Heart left ventricle (tissue), 16 donors: Measurements from ENCODE around the gene OR52E1. TPM values are rescaled to one million over a fixed set of nuclear protein-coding genes. Genes with fewer than 3 reads are reported as not detected.
A peak's percentile ranks its signal among the peaks of the same experiment; 100 is the strongest.

ENCODE experiments used
- ATAC-seq, 4 donors: fragments of 200-7000 bp; cut with Tn5 transposase; one replicate each; pipeline ENCODE4 v1.9.1; 2020 to 2022; ENCODE audit warnings: moderate library complexity in 4 of 4, mild to moderate bottlenecking in 3 of 4, moderate number of reproducible peaks in 1 of 4
- DNase-seq, 5 donors: peaks; one replicate each; pipeline ENCODE4 v3.0.0-alpha.2; 2020
- H3K27ac ChIP-seq, 12 donors: fragments of 200-600 bp; sonication (generic) in 4 of 12; one replicate each; pipeline versions ENCODE4 v1.5.0 to v1.8.0; 2016 to 2022; ENCODE audit warnings: mild to moderate bottlenecking in 2 of 12
- H3K27me3 ChIP-seq, 9 donors: fragments of 200-600 bp; sonication (generic) in 2 of 9; one replicate each; pipeline versions ENCODE4 v1.5.1 to v1.8.0; 2016 to 2022; ENCODE audit warnings: mild to moderate bottlenecking in 3 of 9
- H3K36me3 ChIP-seq, 9 donors: fragments of 200-600 bp; sonication (generic) in 2 of 9; one replicate each; pipeline versions ENCODE4 v1.5.0 to v1.8.0; 2018 to 2022; ENCODE audit warnings: mild to moderate bottlenecking in 2 of 9
- H3K4me1 ChIP-seq, 12 donors: fragments of 200-600 bp; sonication (generic) in 4 of 12; one replicate each; pipeline versions ENCODE4 v1.5.0 to v1.8.0; 2016 to 2022; ENCODE audit warnings: mild to moderate bottlenecking in 3 of 12
- H3K4me3 ChIP-seq, 12 donors: fragments of 200-600 bp; sonication (generic) in 4 of 12; one replicate each; pipeline versions ENCODE4 v1.5.0 to v1.8.0; 2017 to 2022; ENCODE audit warnings: mild to moderate bottlenecking in 9 of 12, moderate library complexity in 4 of 12
- H3K9me3 ChIP-seq, 12 donors: fragments of 200-600 bp; sonication (generic) in 4 of 12; one replicate each; pipeline versions ENCODE4 v1.5.0 to v1.8.0; 2016 to 2022; ENCODE audit warnings: mild to moderate bottlenecking in 1 of 12
- POLR2A ChIP-seq, 2 donors: fragments of 450-650 bp; IDR thresholded peaks; one replicate each; pipeline ENCODE4 v1.6.1; 2017; ENCODE audit warnings: antibody characterized with exemption in 2 of 2, mild to moderate bottlenecking in 2 of 2, moderate library complexity in 2 of 2
- WGBS, 4 donors: extraction: QIAGEN DNeasy Blood & Tissue Kit in 2 of 4; methylation state at CpG; one replicate each; pipeline versions ENCODE4 v1.1.5 to v1.1.7; 2013 to 2018; 5-methylcytosine and 5-hydroxymethylcytosine counted together
- intact Hi-C, 10 donors: fragments of 100-400 bp; cut with DNase I; formaldehyde crosslinking; loops; one replicate each; pipeline versions ENCODE4 v1.11.1 to v1.14.2; 2022
- long read RNA-seq, 3 donors: library from polyadenylated mRNA; unstranded; transcript quantifications; one replicate each; pipeline ENCODE4 v2.0.0, GENCODE V29; 2020 to 2021
- polyA plus RNA-seq, 2 donors: library from polyadenylated mRNA; stranded (reverse); fragments of 200-250 nt; gene quantifications; one replicate each; pipeline ENCODE4 v1.2.3, GENCODE V29; 2013
- total RNA-seq, 9 donors: library from RNA; depleted of rRNA in 2 of 9; stranded (reverse); fragments of >200 nt in 2 of 9; fragmentation: NEBNext Ultra II Directional in 3 of 9; extraction: Animal tissue kit (Norgen Biotek cat#: 25700) in 3 of 9; gene quantifications; one replicate each; pipeline versions ENCODE4 v1.1.0 to v1.2.4, GENCODE V29; 2016 to 2023
- TF ChIP-seq, protein P1 (sequence below), 12 donors: fragments of 200-600 bp; sonication (generic) in 4 of 12; IDR thresholded peaks; one replicate each; pipeline versions ENCODE4 v1.5.0 to v1.8.0; 2018 to 2022; ENCODE audit warnings: antibody characterized with exemption in 12 of 12, mild to moderate bottlenecking in 5 of 12
- donor health status: ischemic (EF 13 %, LVEDD 7.1; RV severe dilation, severe dysfunction).
- donor health status: healthy with polysubstance abuse.
- donor health status: DM: no; HTN: yes; CAD: no.
- donor health status: DM: no; HTN: no; CAD: no.
- donor health status: ischemic (EF 25% LVEDD 6.9; RV normal size, moderate dysfunction).
- donor health status: ischemic (EF 25% LVEDD 5.7; RV mildly dilated, moderate dysfunction).
- donor health status: healthy.
- donor health status: DM: yes; HTN: yes; CAD: no.
- donor health status: ischemic (EF 35%, LVEDD 5.7; RV mildly dilated, moderate dysfunction).
- donor health status: nonischemic (EF 11% LVEDD 7.7; RV severe dilation, severe dysfunction).
- donor health status: DM: yes; HTN: yes; CAD: no.
- donor health status: PGD.
- donor health status: ischemic (EF 29% LVEDD 5.4; RV normal size, mild dysfunction).
- donor health status: nonischemic (EF 23%, LVEDD 6.1; RV moderate dilation, normal function).

The OR52E1 gene
- total RNA-seq (not detected), polyA plus RNA-seq (not detected)
- long read RNA-seq, donor 1: 0 reads
- long read RNA-seq, donor 2: 0 reads
- long read RNA-seq, donor 3: 0 reads

DNA sequence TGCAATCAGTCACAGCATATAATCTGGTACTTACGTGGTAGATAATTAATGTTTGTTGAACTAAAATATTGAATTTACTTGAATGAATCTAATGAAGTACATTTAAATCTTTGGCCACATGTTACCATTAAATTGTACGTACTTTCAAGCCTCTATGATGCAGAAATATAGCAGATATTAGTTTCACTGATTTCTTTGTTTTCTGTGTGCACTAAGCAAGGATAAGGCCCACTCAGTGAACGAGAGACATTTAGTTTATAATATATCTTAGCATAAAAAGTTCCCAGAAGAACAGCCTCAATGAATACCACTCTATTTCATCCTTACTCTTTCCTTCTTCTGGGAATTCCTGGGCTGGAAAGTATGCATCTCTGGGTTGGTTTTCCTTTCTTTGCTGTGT is at the start of gene OR52E1:
Gene OR52E1 (plus strand): TSS at position 301 of the 400 bp plus-strand sequence.
- ATAC-seq (no peak), DNase-seq (no peak)
- intact Hi-C loops: no loop called here
- Histone ChIP-seq H3K36me3 (no peaks in the 10 kb centered on the region), H3K4me1 (no peaks in the 10 kb centered on the region), H3K9me3 (no peaks in the 10 kb centered on the region), H3K27me3 (no peaks in the 10 kb centered on the region), H3K4me3 (no peak within 1 kb of the TSS), H3K27ac (no peak within 1 kb of the TSS)
- no peak for TF ChIP-seq POLR2A (IDR thresholded peaks at IDR 0.05)
- TF ChIP-seq, protein P1, sequence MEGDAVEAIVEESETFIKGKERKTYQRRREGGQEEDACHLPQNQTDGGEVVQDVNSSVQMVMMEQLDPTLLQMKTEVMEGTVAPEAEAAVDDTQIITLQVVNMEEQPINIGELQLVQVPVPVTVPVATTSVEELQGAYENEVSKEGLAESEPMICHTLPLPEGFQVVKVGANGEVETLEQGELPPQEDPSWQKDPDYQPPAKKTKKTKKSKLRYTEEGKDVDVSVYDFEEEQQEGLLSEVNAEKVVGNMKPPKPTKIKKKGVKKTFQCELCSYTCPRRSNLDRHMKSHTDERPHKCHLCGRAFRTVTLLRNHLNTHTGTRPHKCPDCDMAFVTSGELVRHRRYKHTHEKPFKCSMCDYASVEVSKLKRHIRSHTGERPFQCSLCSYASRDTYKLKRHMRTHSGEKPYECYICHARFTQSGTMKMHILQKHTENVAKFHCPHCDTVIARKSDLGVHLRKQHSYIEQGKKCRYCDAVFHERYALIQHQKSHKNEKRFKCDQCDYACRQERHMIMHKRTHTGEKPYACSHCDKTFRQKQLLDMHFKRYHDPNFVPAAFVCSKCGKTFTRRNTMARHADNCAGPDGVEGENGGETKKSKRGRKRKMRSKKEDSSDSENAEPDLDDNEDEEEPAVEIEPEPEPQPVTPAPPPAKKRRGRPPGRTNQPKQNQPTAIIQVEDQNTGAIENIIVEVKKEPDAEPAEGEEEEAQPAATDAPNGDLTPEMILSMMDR (IDR thresholded peaks at IDR 0.05): no peak
- 53 to 60% (median 56%) methylated on average over 3 of the region's 3 CpGs for WGBS, 4 donors

DNA sequence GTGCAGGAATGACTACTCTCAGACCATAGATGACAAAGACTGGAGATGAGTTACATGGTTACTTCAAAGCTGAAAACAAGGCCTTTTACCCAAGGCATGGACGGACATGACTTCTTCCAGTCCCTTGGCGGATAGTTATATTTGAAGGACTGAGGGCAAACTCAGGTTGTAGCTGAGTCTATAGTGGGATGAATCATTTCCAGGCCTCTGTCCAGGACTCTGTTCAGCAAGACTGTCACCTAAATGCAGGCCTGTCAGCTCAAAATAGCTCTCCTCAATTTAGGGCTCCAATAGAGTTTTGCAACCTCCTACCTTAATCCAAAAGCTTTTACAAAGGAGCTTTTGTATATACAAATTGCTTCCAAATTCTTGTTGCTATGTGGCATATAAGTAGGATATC is 47.4 kb upstream of the OR52E1 start:
- peak; percentile 71 to 96 (median 91) for ATAC-seq
- intact Hi-C loops: no loop called here
- WGBS, 4 donors: 33 to 85% (median 60%) methylated on average over 1 to 2 of the region's 2 CpGs

DNA sequence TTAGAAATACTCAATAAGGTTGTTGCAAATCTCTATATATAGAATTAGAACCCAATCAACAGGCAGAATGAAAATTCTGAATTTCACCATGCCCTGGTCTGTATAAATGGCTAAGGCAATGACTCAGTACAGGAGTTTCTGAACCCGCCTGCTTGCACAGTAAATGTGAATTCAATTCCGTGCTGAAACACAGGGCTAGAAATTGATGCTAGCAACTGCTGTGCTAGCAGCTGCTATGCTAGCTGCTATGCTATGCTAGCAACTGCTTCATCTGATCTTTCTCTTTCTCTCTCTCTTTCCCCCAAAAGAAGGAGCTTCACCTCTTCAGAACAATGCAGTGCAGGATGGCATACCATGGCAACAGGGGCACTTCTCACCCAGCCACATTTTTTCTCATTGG is 32.7 kb upstream of the OR52E1 start:
- Histone ChIP-seq H3K4me3 (no peak overlapping the region), H3K36me3 (no peaks in the 10 kb centered on the region), H3K27me3 (no peaks in the 10 kb centered on the region), H3K4me1 (no peaks in the 10 kb centered on the region), H3K9me3 (no peaks in the 10 kb centered on the region), H3K27ac (no peak overlapping the region)
- 77 to 89% (median 78%) methylated on average over 2 of the region's 2 CpGs for whole genome bisulfite sequencing, 4 donors
- DNase-seq (no peak), ATAC-seq (no peak)
- intact Hi-C loops: no loop called here
- TF ChIP-seq, protein P1 (IDR thresholded peaks at IDR 0.05): no peak
- no peak for TF ChIP-seq POLR2A (IDR thresholded peaks at IDR 0.05)

More for the DNA sequence above, 47.4 kb upstream of the OR52E1 start:
- no peak overlapping the region for H3K4me3 ChIP-seq
- H3K27ac ChIP-seq: peak overlapping the region in 2 of 12 donors; percentile 12 to 33
- no peak for TF ChIP-seq POLR2A (IDR thresholded peaks at IDR 0.05)
- TF ChIP-seq, protein P1 (IDR thresholded peaks at IDR 0.05): no peak
- DNase-seq: no peak
- H3K9me3 ChIP-seq: peaks cover 0 to 24% (median 4%) of the 10 kb centered on the region in 12 donors
- peaks cover 0 to 10% (median 0%) of the 10 kb centered on the region in 12 donors for H3K4me1 ChIP-seq
- H3K27me3 ChIP-seq: no peaks in the 10 kb centered on the region
- no peaks in the 10 kb centered on the region for H3K36me3 ChIP-seq

- no peak for DNase-seq
- no peaks in the 10 kb centered on the region for H3K9me3 ChIP-seq
- H3K4me1 ChIP-seq: no peaks in the 10 kb centered on the region
- intact Hi-C loops: no loop called here
- WGBS, 4 donors: 42 to 71% (median 53%) methylated on average over 2 of the region's 2 CpGs
- H3K36me3 ChIP-seq: no peaks in the 10 kb centered on the region
- H3K27me3 ChIP-seq: no peaks in the 10 kb centered on the region
- H3K4me3 ChIP-seq: no peak overlapping the region
- no peak for ATAC-seq
- no peak for TF ChIP-seq POLR2A (IDR thresholded peaks at IDR 0.05)
- TF ChIP-seq, protein P1 (IDR thresholded peaks at IDR 0.05): no peak
- no peak overlapping the region for H3K27ac ChIP-seq
Measured at GRCh38 chr11:5037926-5038325, 31.4 kb upstream of the OR52E1 start.
